Hepatocyte (in vitro differentiated cells): ENCODE results near the gene LARP4B. TPM values are rescaled to one million over a fixed set of nuclear protein-coding genes. Genes with fewer than 3 reads are reported as not detected.

ENCODE experiments used
- DNase-seq: peaks from one replicate; pipeline ENCODE4 v3.0.0-alpha.2; 2016; ENCODE audit warnings: low spot score
- H2AFZ ChIP-seq: fragments of 200-600 bp; sonication (generic); 2 replicates; pipeline ENCODE4 v1.6.0; 2016; ENCODE audit warnings: antibody characterized with exemption, mild to moderate bottlenecking
- H3K27ac ChIP-seq: fragments of 200-600 bp; sonication (generic); 2 replicates; pipeline ENCODE4 v1.5.1; 2016; ENCODE audit warnings: mild to moderate bottlenecking
- H3K27me3 ChIP-seq: fragments of 200-600 bp; sonication (generic); 2 replicates; pipeline ENCODE4 v1.6.1; 2016
- H3K36me3 ChIP-seq: fragments of 200-600 bp; sonication (generic); replicated peaks from 2 replicates; pipeline ENCODE4 v1.5.1; 2016; ENCODE audit warnings: low read depth; ENCODE audit not compliant: insufficient read depth
- H3K4me1 ChIP-seq: fragments of 200-600 bp; sonication (generic); 2 replicates; pipeline ENCODE4 v1.5.1; 2016; ENCODE audit warnings: mild to moderate bottlenecking, moderate library complexity; ENCODE audit not compliant: insufficient read depth
- H3K4me2 ChIP-seq: fragments of 200-600 bp; sonication (generic); 2 replicates; pipeline ENCODE4 v1.6.0; 2016
- H3K4me3 ChIP-seq: fragments of 200-600 bp; sonication (generic); 2 replicates; pipeline ENCODE4 v1.5.1; 2016; ENCODE audit warnings: mild to moderate bottlenecking
- H3K79me2 ChIP-seq: fragments of 200-600 bp; sonication (generic); 2 replicates; pipeline ENCODE4 v1.6.0; 2017; ENCODE audit warnings: mild to moderate bottlenecking
- H3K9me2 ChIP-seq: fragments of 200-600 bp; sonication (generic); replicated peaks from 2 replicates; pipeline ENCODE4 v1.6.0; 2017; ENCODE audit warnings: mild to moderate bottlenecking; ENCODE audit not compliant: insufficient read depth
- H3K9me3 ChIP-seq: fragments of 200-600 bp; sonication (generic); 2 replicates; pipeline ENCODE4 v1.5.1; 2016; ENCODE audit warnings: low read depth, mild to moderate bottlenecking
- H4K20me1 ChIP-seq: fragments of 200-600 bp; sonication (generic); 2 replicates; pipeline ENCODE4 v1.6.0; 2016; ENCODE audit warnings: mild to moderate bottlenecking; ENCODE audit not compliant: insufficient read depth, poor library complexity, severe bottlenecking
- EZH2 ChIP-seq: fragments of 200-600 bp; sonication (generic); IDR thresholded peaks from 2 replicates; pipeline ENCODE4 v1.6.1; 2016; ENCODE audit warnings: antibody characterized with exemption, mild to moderate bottlenecking, borderline replicate concordance
- EZH2phosphoT487 ChIP-seq: fragments of 200-600 bp; sonication (generic); IDR thresholded peaks from one replicate; pipeline ENCODE4 v1.6.1; 2018; ENCODE audit warnings: antibody characterized with exemption, mild to moderate bottlenecking, low read depth, moderate library complexity; ENCODE audit not compliant: unreplicated experiment, severe bottlenecking
- WGBS: methylation state at CpG from one replicate; pipeline ENCODE4 v1.1.6; 2016; ENCODE audit warnings: low lambda C conversion rate; ENCODE audit errors: missing lambda C conversion rate; 5-methylcytosine and 5-hydroxymethylcytosine counted together
- polyA plus RNA-seq: library from polyadenylated mRNA; unstranded; fragments of >200 nt; fragmentation: Nextera tagmentation; extraction: Ambion mirVana; gene quantifications from 2 replicates; pipeline ENCODE4 v1.2.1, GENCODE V29; 2016
- total RNA-seq: library from RNA; depleted of rRNA; stranded (reverse); fragments of >200 nt; gene quantifications from 2 replicates; pipeline ENCODE4 v1.2.3, GENCODE V29; 2014
- TF ChIP-seq, protein P1 (sequence below): fragments of 200-600 bp; sonication (generic); IDR thresholded peaks from 2 replicates; pipeline ENCODE4 v1.5.1; 2016; ENCODE audit warnings: antibody characterized with exemption, mild to moderate bottlenecking; ENCODE audit not compliant: poor library complexity

LARP4B gene
- total and polyA plus RNA-seq, 2 experiments from 2014 or later, result 28.4 to 43.4 TPM

DNA sequence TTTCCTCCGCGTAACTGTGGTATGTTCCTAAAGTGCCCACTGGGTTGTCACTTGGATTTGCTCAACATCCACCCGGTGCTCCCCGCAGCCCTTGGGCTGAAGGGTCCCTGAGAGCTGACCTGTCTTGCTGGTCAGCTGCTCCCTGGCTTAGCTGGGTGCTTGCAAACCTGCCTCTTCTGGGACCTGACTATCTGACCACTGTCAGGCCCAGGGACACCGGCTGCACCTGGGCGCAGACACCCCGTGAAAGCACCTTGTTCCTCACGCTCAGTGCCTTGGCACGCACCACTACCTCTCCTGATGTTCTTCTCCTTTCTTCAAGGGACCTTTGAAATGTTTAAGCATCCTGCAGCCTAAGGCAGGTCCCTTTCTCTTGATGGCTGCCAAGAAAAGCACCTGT lies 26.6 kb upstream of the LARP4B start:
- H3K36me3 ChIP-seq, result no peaks in the 10 kb centered on the region
- DNase-seq, result no peak
- H3K4me1 ChIP-seq, result no peaks in the 10 kb centered on the region
- no peak overlapping the region for H3K4me3 ChIP-seq
- H2AFZ ChIP-seq, result no peak overlapping the region
- TF ChIP-seq EZH2phosphoT487, result no peak
- TF ChIP-seq EZH2, result no peak
- TF ChIP-seq, protein P1, sequence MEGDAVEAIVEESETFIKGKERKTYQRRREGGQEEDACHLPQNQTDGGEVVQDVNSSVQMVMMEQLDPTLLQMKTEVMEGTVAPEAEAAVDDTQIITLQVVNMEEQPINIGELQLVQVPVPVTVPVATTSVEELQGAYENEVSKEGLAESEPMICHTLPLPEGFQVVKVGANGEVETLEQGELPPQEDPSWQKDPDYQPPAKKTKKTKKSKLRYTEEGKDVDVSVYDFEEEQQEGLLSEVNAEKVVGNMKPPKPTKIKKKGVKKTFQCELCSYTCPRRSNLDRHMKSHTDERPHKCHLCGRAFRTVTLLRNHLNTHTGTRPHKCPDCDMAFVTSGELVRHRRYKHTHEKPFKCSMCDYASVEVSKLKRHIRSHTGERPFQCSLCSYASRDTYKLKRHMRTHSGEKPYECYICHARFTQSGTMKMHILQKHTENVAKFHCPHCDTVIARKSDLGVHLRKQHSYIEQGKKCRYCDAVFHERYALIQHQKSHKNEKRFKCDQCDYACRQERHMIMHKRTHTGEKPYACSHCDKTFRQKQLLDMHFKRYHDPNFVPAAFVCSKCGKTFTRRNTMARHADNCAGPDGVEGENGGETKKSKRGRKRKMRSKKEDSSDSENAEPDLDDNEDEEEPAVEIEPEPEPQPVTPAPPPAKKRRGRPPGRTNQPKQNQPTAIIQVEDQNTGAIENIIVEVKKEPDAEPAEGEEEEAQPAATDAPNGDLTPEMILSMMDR, result no peak
- H3K27ac ChIP-seq, result no peak overlapping the region
- no peak overlapping the region for H3K4me2 ChIP-seq
- no peaks in the 10 kb centered on the region for H3K9me2 ChIP-seq
- H3K9me3 ChIP-seq, result no peaks in the 10 kb centered on the region
- no peaks in the 10 kb centered on the region for H3K27me3 ChIP-seq
- no peaks in the 10 kb centered on the region for H4K20me1 ChIP-seq
- H3K79me2 ChIP-seq, result no peaks in the 10 kb centered on the region
- 91% methylated on average over 9 of the region's 9 CpGs for WGBS

- H4K20me1 ChIP-seq, result no peaks in the 10 kb centered on the region
- H3K27ac ChIP-seq, result no peak overlapping the region
- WGBS, result 85% methylated on average over 9 of the region's 9 CpGs
- H3K9me3 ChIP-seq, result no peaks in the 10 kb centered on the region
- H3K4me3 ChIP-seq, result no peak overlapping the region
- no peaks in the 10 kb centered on the region for H3K4me1 ChIP-seq
- no peak overlapping the region for H3K4me2 ChIP-seq
- no peak overlapping the region for H2AFZ ChIP-seq
- no peaks in the 10 kb centered on the region for H3K9me2 ChIP-seq
- DNase-seq, result no peak
- no peaks in the 10 kb centered on the region for H3K36me3 ChIP-seq
- no peak for TF ChIP-seq EZH2phosphoT487
- TF ChIP-seq, protein P1, result no peak
- no peak for TF ChIP-seq EZH2
- no peaks in the 10 kb centered on the region for H3K27me3 ChIP-seq
- H3K79me2 ChIP-seq, result no peaks in the 10 kb centered on the region
Observed at GRCh38 chr10:955820-956217, 24.3 kb upstream of the LARP4B start.

DNA sequence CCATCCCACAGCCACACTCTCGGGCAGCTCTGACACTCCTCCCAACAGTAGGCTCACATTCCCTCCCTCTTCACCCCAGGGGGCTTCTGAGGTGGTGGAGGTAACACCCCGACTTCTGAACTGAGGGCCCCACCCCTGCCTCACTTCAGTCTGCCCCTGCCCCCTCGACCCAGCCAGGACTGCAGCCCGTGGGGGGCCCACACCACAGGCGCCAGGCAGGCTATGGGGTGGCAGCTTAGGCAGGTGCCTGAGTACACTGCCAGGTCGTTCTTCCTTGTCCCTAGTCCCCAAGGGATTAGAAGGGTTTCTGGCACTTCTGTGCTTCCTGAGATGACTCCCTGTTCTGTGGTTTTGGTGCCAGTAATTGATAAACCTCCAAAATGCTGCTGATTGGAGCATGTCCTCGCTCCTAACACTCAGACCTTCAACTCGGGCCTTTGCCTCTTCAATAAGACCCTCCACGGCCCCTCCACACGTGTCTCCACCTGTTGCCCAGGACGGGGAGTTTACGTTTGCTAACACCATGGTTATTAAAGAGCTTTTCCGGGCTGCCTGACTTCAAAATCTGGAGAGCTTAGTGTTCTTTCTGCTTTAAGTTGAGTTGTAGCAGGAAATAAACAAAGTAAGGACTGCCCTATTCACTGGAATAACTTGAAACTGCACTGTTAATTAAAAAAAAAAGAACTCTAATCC lies 23.8 kb upstream of the LARP4B start:
- H3K27me3 ChIP-seq, result no peaks in the 10 kb centered on the region
- no peak overlapping the region for H3K27ac ChIP-seq
- no peaks in the 10 kb centered on the region for H4K20me1 ChIP-seq
- no peaks in the 10 kb centered on the region for H3K9me3 ChIP-seq
- no peaks in the 10 kb centered on the region for H3K36me3 ChIP-seq
- no peaks in the 10 kb centered on the region for H3K79me2 ChIP-seq
- no peak overlapping the region for H2AFZ ChIP-seq
- 52% methylated on average over 12 of the region's 13 CpGs for WGBS
- no peak overlapping the region for H3K4me2 ChIP-seq
- DNase-seq, result no peak
- H3K9me2 ChIP-seq, result no peaks in the 10 kb centered on the region
- no peaks in the 10 kb centered on the region for H3K4me1 ChIP-seq
- TF ChIP-seq EZH2phosphoT487, result no peak
- TF ChIP-seq, protein P1, result no peak
- TF ChIP-seq EZH2, result no peak
- no peak overlapping the region for H3K4me3 ChIP-seq
